Cerebellar nuclear complex (tissue), 1 donor: ENCODE data around the gene AHRR.
"Not testable (repeated sequence)": the region's sequence is repeated elsewhere in the genome, so short reads cannot be mapped to it uniquely, and the experiment has no call there.

Experiments used
- DNase-seq, 2 experiments: peaks; one replicate each; lab custom pipeline; 2025; lab: John Stamatoyannopoulos, UW

Gene AHRR

GRCh38 chr5:367358-368130 is 46.0 kb downstream of the AHRR start:
- no peak for DNase-seq

- no peak for DNase-seq
Measured at GRCh38 chr5:368183-369084, 46.9 kb downstream of the AHRR start.

DNA sequence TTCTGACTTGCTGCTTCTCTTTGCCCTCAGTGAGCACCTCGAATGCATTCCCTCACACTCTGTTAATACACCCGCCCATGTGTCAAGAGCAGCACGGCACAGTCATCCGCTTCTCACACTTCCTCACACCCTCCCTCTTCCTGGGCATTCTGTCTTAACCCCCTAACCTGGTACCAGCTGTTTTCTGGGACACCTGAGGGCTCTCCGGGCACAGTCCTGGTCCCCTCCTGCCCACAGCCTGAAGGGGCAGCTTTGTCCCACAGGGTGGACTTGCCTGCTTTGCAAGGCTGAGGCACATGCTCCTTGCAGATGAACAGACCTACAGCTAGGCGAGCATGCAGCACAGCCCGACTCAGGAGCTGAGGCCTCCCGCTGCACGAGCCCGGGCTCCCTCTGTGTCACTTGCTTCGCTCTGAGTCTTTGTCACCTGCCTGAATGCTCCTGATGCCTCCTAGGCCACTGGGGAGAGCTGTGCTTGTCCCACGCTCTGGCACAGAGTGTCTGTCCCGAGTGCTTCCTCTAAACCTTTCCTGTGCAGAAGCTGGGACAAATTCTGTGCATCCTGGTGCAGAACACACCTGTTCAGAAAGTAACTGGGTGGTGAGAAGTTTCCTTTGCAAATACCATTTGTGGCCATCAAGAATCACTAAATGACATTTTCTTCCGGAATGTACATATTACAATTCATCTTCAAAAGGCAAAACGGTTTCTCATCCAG is 47.8 kb downstream of the AHRR start:
- DNase-seq = no peak

DNA sequence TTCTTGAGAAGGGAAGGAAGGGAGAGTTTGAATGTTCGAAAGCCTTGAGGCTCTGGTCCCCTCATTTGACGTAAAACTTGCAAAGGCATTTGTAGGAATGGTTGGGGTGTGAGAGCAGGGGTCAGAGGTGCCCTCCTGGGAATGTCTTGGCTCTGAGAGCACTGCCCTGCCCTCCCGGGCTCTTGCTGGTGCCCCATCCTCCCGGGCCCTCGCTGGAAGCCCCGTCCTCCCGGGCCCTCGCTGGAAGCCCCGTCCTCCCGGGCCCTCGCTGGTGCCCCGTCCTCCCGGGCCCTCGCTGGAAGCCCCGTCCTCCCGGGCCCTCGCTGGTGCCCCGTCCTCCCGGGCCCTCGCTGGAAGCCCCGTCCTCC is 48.3 kb downstream of the AHRR start:
- not testable (repeated sequence) for DNase-seq

GRCh38 chr5:370311-370958 is 48.9 kb downstream of the AHRR start:
- no peak for DNase-seq

- DNase-seq = no peak
Measured at GRCh38 chr5:370959-371810, 49.7 kb downstream of the AHRR start.

GRCh38 chr5:371811-372555 is 50.5 kb downstream of the AHRR start:
- no peak for DNase-seq

- no peak for DNase-seq
Measured at GRCh38 chr5:372556-372995, 51.1 kb downstream of the AHRR start.

DNA sequence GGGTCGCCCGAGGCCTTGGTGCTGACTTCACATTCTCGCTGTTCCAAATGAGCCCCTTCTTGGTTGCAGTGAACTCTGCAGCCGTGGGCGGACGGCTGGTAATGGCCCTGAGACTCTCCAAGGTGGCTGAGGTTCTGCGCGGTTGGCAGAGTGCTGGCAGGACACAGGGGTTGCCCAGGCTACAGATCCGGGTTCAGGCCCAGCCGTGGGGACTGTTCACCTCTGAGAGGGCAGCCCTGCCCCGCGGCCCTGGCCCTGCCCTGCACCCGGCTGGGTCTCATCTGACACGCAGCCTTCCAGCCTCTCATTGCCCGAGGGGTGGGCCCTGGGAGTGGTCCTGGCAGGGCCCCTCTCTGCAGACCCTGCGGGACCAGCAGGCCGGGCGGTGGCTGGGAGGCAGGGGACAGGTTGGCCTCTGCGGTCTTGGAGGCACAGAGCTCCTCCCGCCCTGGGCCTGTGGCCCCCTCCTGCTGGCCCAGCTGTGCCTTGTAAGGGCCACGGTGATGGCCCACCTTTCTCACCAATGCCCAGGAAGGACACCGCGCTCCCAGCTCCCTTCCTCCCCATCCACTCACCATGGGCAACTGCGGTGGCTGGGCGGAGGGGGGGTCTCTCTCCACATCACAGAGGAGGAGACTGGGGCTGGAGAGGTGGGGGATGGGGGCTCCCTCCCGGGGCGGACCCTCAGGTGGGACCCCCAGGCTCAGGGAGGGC is 51.6 kb downstream of the AHRR start:
- no peak for DNase-seq

DNA sequence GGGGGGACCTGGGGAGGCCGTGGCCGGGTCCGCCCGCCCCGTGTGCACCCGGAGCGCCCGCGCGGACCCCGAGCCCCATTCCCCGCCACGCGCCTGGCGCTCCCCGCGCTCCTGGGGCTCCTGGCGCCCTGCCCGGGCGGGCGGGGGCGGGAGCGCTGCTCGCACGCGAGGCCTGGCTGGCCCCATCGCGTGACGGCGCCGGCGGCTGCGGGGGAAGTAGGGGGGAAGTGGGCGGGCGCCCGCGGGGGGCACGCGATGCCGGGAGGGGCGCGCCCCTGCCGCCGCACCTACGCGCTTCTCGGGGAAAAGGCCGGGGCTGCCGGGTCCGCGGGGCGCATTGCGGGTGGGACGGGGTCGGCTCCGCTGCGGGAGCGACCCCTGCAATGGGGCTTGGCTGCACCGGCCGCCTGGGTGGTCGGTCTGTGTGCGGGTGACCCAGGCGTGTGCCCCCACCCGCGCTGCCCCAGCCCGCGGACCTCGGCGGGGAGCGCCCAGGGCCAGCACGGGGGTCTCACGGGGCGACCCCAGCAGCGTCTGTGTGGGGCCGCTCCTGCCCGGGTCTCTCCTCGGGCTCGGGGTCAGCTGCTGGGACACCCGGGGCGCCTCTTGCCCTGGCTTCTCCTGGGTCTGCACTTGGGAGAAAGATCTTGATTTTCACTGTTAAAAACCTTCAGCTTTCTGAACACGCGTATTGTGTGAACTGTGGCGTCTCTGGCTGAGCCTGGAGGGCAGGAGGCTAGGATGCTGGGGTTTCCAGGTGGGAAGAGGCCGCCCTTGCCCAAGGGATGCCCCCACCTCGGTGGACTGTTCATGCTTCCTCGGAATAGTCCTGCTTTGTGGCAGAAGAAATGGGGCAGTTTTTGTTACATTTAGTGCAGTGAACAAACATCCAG is 52.4 kb downstream of the AHRR start:
- DNase-seq = no peak

GRCh38 chr5:374631-375335 is 53.3 kb downstream of the AHRR start:
- no peak for DNase-seq

- DNase-seq = no peak
Measured at GRCh38 chr5:375336-375920, 53.9 kb downstream of the AHRR start.

GRCh38 chr5:375921-376798 is 54.6 kb downstream of the AHRR start:
- no peak for DNase-seq

- DNase-seq = no peak
Measured at GRCh38 chr5:376799-377325, 55.3 kb downstream of the AHRR start.

- DNase-seq = no peak
Measured at GRCh38 chr5:377326-377981, 55.9 kb downstream of the AHRR start.
